Small intestine (tissue), 7 donors: ENCODE measurements around the gene ARHGEF10L. TPM values are rescaled to one million over a fixed set of nuclear protein-coding genes. Genes with fewer than 3 reads are reported as not detected.
"Not testable (repeated sequence)": the region's sequence is repeated elsewhere in the genome, so short reads cannot be mapped to it uniquely, and the experiment has no call there.

Experiments
- DNase-seq, 2 donors: peaks; one replicate each; pipeline versions ENCODE4 v3.0.0 to v3.0.0-alpha.2; 2013
- FAIRE-seq: peaks from 2 replicates; lab custom pipeline; 2012; peaks lifted over from hg19 to GRCh38; lab: Jason Lieb, UNC
- H3K27ac ChIP-seq, 3 donors: one replicate each; pipeline ENCODE4 v1.5.1; 2013; ENCODE audit warnings: low read length in 2 of 3, mild to moderate bottlenecking in 2 of 3, control low read depth in 1 of 3, inconsistent platforms in 1 of 3, low read depth in 1 of 3, moderate library complexity in 1 of 3
- H3K27me3 ChIP-seq, 3 donors: one replicate each; pipeline ENCODE4 v1.6.1; 2013; ENCODE audit warnings: low read length in 3 of 3, inconsistent platforms in 1 of 3; ENCODE audit not compliant: control insufficient read depth in 3 of 3, insufficient read depth in 3 of 3
- H3K36me3 ChIP-seq, 3 donors: one replicate each; pipeline ENCODE4 v1.6.1; 2013; ENCODE audit warnings: low read length in 3 of 3, inconsistent platforms in 1 of 3, low read depth in 1 of 3, mild to moderate bottlenecking in 1 of 3, moderate library complexity in 1 of 3; ENCODE audit not compliant: control insufficient read depth in 3 of 3, insufficient read depth in 2 of 3
- H3K4me1 ChIP-seq, 3 donors: one replicate each; pipeline ENCODE4 v1.6.1; 2013; ENCODE audit warnings: low read length in 2 of 3, inconsistent platforms in 1 of 3, low read depth in 1 of 3, mild to moderate bottlenecking in 1 of 3, moderate library complexity in 1 of 3; ENCODE audit not compliant: control insufficient read depth in 3 of 3, insufficient read depth in 2 of 3
- H3K4me3 ChIP-seq, 3 donors: one replicate each; pipeline ENCODE4 v1.5.1; 2013; ENCODE audit warnings: low read length in 3 of 3, control low read depth in 1 of 3, inconsistent platforms in 1 of 3, low read depth in 1 of 3, mild to moderate bottlenecking in 1 of 3, moderate library complexity in 1 of 3
- H3K9me3 ChIP-seq, 2 donors: one replicate each; pipeline ENCODE4 v1.6.1; 2013; ENCODE audit warnings: low read depth in 1 of 2, low read length in 1 of 2; ENCODE audit not compliant: control insufficient read depth in 2 of 2, insufficient read depth in 1 of 2
- WGBS, 3 donors: extraction: QIAGEN DNeasy Blood & Tissue Kit; methylation state at CpG; one replicate each; pipeline ENCODE4 v1.1.7; 2013; 5-methylcytosine and 5-hydroxymethylcytosine counted together
- polyA plus RNA-seq, 4 donors: library from polyadenylated mRNA; stranded (reverse) in 3 of 4; unstranded in 1 of 4; fragments of 200-250 nt in 3 of 4; fragments of 120-200 nt in 1 of 4; gene quantifications; one replicate each; pipeline versions ENCODE4 v1.2.1 to v1.2.3, GENCODE V29; 2013
- donor health status: healthy with polysubstance abuse.
- donor health status: control.
- donor health status: control.
- donor health status: Bipolar disorder and iron deficiency.
- donor health status: healthy.

The ARHGEF10L gene
- polyA plus RNA-seq, 4 donors: 5.6 to 120 (median 35.0) TPM

DNA sequence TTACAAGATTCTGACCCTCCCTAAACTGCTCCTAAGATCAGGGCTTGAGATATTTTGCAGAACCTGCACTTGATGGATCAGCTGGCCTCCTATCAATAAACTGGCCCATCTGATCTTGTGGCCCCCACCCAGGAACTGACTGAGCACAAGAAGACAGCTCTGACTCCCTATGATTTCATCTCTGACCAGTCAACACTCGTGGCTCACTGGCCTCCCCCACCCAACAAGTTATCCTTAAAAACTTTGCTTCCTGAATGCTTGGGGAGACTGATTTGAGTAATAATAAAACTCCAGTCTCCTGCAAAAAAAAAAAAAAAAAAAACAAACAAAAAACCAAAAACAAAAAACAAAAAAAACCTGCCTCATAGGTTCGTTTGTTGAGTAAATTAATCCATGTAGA, 206.8 kb downstream of the ARHGEF10L start:
- not testable (repeated sequence) for H3K4me1 ChIP-seq, H3K36me3 ChIP-seq, H3K4me3 ChIP-seq, H3K27me3 ChIP-seq, DNase-seq, FAIRE-seq, H3K27ac ChIP-seq, H3K9me3 ChIP-seq
- WGBS, 3 donors: 31 to 55% (median 46%) methylated on average over 2 of the region's 2 CpGs

DNA sequence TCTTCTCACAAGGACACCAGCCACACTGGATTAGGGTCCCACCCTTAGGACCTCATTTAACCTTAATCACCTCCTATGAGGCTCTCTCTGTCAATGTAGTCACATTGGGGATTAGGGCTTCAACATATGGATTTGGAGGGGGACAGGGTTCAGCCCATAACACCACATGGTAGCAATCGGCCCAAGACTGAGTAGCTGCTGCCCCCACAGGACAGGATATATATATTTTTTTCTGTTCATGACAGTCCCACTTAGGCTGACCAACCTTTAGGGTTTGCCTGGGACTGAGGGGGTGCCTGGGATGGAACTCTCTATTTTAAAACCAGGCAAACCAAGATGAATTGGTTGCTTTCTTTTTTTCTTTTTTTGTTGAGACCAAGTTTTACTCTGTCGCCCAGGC, 207.4 kb downstream of the ARHGEF10L start:
- H3K9me3 ChIP-seq: peaks cover 0 to 3% of the 10 kb centered on the region in 2 donors
- H3K27ac ChIP-seq: no peak overlapping the region
- H3K27me3 ChIP-seq: peaks cover 0 to 4% (median 0%) of the 10 kb centered on the region in 3 donors
- WGBS, 3 donors: 55 to 85% (median 72%) methylated on average over 2 of the region's 2 CpGs
- no peaks in the 10 kb centered on the region for H3K4me1 ChIP-seq
- no peak for DNase-seq
- no peaks in the 10 kb centered on the region for H3K36me3 ChIP-seq
- FAIRE-seq: no peak
- no peak overlapping the region for H3K4me3 ChIP-seq

Other genes with a start within 250 kb of the ARHGEF10L start
- gene PADI4, start 231.5 kb upstream of the ARHGEF10L start, polyA plus RNA-seq: under 1 TPM in 2 of 4 donors, not detected in 2; 0.03 to 0.24 TPM
- gene PADI6, start 167.5 kb upstream of the ARHGEF10L start, polyA plus RNA-seq: not detected
- 10 to 100 TPM; 11.2 to 65.6 (median 29.6) TPM for gene RCC2, start 100.0 kb upstream of the ARHGEF10L start, polyA plus RNA-seq
- under 1 TPM in 2 of 4 donors, not detected in 2; 0.03 to 0.12 TPM for gene ACTL8, start 215.6 kb downstream of the ARHGEF10L start, polyA plus RNA-seq